NCI-H2196 (cell line): ENCODE measurements around the gene APLNR.

ENCODE experiments used
- DNase-seq: peaks from one replicate; lab custom pipeline; 2025; ENCODE audit not compliant: unreplicated experiment; lab: John Stamatoyannopoulos, UW

APLNR gene

DNA sequence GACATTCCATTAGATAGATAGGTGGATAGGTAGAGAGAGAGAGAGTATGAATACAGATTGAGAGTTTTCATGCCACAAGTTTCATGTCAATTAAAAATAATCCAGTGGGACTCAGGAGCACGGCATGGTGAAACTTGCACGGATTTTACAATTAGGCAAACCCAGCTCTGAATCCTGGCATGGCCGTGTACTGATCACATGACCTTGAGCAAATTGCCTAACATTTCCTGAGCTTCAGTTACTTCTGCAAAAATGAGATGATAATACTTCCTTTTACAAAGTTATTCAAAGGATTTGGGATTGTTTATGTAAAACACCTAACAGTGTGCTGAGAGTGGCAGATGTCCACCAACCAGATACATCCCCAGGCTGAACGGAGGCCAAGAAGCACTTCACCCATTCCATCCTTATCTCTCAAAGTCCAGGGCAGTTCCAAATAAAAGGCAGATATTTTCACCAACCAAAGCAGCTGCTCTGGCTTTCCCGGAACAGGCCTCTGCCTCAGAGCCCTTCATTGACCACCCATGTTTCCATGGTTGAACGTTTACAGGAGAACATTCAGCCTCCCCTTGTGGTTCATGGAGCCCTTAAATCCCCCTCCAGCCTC lies 17.9 kb downstream of the APLNR start:
- no peak for DNase-seq

DNA sequence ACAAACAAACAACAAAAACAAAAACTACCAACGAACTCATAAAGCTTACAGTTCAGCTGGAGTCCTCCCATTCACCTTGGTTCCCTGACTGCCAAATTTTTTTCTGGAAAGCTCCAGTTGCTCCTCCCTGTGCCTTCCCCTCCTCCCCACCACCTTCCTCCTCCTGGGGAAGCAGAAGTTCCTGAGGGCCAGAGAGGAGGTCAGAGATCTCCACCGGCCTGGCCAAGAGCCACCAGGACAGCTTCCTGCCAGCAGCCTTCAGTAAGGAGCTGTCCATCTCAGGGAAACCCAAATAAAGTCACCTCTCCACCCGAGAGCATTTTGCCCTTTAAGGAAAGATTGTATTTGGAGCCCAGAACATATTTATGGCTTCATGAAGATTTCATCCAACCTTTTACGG lies 20.0 kb downstream of the APLNR start:
- no peak for DNase-seq

DNA sequence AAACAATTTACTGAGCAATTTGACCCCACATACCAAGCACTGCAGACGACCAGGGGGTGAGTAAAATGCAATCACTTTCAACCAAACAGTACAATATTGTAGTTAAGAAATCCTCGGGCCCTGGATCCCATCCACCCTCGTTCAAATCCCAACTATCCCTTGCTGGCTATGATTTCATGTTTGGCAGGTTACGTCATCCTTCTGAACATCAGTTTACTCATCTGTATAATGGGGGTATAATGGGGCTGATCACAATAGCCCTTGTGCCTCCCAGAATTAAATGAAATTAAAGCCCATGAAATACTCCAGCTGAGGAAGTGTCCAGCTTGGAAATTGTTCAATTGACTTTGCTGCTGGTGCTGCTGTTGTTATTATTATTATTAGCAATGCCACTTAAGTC lies 20.6 kb downstream of the APLNR start:
- no peak for DNase-seq

DNA sequence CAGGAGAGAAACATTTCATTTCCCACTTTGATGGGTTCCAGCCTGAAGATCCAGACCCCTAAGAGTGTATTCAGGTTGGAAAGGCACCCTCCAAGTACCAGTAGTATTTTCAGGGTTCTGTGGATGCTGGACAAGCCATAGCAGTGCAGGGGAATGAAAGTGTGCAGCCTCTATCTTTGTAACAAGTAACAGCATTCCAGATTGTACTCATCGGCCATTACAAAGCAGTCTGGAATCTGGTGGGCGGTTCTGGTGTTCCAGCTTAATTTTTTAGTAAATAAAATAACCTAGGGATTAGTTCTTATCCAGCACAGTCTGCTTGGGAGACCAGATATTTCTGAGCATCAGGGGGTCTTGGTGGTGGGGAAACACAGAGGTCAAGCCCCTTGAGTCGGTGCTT lies 22.6 kb downstream of the APLNR start:
- DNase-seq = no peak

DNA sequence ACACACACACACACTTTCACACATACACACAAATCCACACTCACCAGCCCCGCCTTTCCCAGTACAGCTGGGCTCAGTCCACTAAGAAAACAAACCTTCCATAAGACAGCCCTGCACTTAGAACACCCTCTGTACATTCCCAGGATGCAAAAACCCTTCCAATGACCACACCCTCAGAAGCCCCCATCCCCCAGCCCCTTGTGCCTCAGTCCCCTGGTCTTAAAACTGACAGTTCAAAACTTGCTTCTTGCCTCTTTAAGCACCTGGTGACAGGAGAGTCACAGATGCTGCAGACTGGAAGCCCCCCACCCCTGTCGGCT lies 23.0 kb downstream of the APLNR start:
- DNase-seq = no peak

DNA sequence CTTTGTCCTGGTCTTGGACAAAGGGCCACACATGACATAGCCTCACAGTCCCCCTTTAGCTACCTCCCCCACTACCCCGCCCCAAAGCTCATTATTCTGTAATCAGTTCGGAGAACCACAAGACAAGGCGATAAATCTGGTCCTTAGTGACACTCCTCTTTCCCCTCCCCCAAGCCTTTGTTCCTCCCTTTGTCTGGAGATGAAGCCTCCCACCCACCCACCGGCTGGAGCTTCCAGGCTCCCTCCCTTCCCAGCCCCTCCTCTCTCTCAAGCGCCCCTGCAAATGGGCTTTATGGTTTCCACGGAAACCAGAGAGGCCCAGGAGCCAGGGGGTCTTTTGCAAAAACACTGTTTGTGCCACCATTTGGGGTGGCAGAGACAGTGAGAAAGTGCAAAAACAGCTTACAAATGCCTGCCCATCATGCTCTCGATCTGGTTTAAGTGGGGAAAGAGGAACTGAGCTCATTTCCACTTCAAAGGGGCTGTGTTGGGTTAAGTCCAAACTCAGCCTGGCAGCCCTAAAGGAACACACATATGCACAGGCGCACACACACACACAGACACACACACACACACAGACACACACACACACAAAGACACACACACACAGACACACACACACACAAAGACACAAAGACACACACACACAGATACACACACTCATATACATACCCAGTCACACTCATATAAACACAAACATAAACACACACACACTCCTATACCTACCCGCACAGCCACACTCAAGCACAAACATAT lies 23.5 kb downstream of the APLNR start:
- DNase-seq = no peak

DNA sequence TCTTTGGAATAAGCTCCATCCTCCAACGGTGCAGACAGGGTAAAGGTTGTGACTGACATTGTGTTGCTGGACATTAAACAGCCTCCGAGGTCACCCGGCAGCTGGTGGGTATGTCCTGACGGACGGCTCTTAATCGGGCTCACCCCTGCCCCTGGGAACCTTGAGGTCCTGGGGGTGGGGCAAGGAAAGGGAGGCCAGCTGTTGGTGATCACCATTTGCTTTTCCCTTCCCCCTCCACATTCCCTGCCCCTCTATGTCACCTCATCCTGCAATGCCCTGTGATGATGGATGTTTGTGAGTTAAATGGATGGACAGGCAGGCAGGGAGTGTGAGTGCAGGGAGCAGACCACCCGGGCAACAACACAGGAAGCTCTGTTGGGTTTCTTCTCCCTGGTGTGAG lies 26.3 kb downstream of the APLNR start:
- DNase-seq = no peak

DNA sequence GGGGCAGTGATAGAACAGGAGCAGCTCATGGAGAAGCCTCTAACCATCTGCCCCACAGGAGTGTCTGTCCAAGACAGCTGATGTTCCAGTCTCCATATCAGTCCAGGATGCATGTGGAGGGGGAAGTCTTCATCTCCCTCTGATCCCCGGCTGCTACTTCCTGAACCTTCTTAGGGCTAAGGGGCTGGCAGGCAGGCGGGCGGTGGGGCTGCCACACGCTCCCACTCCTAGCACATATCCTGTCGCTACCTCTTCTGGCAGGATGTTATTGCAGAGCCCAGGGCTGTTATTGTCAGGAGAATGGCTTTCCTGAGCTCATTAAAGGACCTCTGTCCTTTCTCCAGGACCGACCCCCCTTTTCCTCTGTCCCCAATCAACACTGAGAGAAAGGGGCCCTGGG lies 29.9 kb downstream of the APLNR start:
- DNase-seq = no peak

DNA sequence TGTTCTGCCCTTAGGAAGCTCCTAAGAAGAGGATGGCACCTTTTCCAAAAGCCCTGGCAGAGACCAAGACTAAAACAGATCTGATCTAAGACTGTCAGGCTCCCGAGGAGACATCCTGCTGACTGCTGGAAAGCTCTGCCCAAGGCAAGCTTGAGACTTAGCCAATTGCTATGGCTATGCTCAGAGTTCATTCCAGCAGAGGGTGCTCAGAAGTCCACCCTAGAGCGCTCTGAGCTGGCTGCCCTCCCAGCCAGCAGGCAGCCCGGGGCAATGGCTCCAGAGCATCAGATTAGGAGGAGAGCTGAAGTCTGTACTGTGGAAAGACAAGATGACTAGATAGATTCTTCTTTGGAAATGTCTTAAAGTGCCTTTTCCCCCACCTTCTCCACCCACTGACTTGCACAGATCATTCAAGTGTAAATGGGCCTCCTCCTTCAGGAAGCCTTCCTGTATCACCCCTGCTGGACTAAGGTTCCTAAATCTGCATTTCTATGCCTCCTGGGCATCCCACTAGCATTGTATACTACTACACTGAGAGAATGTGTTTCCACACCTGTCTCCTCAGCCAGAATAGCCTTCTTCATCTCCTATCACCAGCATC lies 31.9 kb downstream of the APLNR start:
- no peak for DNase-seq

DNA sequence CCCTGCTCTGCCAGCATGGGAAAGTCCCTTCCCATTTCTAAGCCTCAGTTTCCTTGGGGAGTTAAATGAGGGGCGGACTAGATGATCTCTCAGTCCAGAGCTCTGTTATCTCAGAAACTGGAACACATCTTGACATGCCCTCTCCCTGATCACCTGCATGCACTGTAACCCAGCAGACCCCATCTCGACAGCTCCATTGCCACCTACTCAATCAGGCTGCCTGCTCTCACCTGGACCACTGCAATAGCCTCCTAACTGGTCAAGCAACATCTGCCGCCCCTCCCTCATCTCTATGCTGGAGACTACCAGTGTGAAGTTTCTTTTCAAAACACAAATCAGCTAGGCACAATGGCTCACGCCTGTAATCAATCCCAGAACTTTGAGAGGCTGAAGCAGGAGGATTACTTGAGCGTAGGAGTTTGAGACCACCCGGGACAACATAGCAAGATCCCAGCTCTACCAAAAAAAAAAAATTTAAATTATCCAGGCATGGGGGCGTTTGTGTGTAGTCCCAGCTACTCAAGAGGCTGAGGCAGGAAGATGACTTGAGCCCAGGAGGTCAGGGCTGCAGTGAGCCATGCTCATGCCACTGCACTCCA lies 33.1 kb downstream of the APLNR start:
- DNase-seq = no peak

DNA sequence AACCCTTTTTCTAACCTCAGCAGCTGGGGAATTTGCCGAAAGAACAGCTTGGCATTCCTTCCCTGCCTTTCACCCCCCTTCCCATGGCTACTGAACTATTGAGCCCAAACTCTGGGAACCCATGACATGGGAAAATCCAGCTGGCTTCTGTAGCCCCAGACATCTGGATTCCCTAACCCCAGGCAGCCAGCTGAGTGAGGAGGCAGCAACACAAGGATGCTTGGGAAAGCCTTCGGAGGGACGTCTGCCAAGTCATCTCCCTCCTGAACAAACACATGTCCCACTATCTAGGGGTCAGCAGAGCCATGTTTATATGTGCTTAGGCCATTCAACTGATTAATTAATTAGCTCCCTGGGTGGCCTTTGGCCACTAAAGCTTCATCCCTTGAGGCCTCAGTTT lies 33.7 kb downstream of the APLNR start:
- DNase-seq = no peak

DNA sequence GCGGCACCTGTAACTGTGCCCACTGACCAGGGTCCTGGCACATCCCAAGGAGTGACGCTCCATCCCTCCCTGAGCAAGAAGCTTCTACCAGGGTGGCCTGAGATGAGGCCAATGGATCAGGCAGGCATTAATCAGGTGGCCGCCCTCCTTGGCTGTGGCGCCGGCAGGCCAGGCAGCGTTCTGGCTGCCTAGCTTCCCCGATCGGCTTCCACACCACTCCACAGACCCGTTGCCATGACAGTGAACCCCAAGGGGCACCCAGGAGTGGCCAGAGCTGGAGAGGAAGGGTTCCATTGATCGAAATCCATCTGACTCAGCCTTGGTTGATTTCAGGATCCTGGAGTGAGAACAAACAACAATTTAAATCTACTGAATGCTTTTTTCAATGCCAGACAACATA lies 34.8 kb downstream of the APLNR start:
- no peak for DNase-seq

DNA sequence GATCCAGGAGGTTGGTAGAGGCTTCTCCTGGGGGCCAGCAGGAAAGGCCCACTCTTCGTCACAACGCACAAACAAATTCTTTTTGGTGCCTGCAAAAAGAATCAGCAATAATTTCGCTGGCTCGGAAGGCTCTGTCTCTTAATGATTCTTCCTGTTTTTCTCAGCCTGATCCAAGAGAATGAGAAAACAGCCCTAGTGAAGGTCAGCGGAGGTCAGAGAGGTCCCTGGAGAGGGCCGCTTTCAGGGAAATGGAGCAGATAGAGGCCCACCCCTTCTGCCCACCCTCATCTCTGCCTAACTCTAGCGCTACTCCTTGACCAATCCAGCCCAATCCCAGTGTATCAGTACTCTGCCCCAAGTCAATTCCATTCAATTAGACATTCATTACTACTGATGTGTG lies 36.1 kb downstream of the APLNR start:
- no peak for DNase-seq

DNA sequence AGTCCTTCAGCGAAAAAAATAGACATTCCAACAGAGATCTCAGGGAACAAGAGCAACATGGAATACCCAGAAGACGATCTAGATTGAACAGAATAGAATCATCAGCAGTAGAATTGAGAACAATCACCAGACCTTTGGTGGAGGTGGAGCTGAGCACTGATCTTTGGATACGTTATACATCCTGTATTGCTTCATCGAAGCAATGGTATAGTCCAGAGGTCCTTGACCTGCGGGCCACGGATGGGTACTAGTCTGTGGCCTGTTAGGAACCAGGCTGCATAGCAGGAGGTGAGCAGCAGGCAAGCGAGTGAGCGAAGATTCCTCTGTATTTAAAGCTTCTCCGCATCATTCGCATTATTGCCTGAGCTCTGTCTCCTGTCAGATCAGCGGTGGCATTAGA lies 37.7 kb downstream of the APLNR start:
- DNase-seq = no peak

DNA sequence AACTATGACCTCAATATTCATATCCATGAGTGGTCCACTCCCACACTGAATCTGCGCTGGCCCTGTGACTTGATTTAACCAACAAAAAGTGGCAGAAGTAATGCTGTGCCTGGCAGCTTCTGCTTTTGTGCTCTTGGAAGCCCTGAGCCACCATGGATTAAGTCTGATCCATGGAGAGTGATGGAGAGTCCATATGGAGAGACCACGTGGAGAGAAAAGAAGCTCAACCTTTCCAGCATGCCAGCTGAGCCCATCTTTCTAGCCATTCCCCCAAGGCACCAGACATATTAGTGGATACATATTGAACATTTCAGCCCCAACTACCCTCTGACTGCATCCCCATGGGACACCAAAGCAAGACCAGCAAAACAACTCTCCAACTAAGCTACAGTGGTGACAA lies 39.3 kb downstream of the APLNR start:
- no peak for DNase-seq

DNA sequence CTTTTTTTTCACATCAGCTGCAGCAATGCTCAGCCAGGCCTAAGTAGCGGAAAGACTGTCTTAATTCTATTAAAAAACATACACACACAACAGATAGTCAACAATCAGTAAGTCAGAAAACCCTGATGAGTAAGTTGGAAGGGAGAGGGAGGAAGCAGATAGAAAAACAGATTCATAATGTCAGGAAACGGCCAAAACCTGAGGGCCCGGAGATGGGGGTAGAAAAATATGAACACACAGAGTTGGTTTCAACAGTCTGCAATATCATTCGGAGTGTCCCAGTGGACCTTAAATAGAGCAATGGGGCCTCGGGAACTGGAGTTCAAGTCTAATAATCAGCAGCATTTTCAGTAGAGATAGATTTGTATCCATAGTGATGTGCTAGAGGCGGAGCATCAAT lies 40.5 kb downstream of the APLNR start:
- DNase-seq = no peak

DNA sequence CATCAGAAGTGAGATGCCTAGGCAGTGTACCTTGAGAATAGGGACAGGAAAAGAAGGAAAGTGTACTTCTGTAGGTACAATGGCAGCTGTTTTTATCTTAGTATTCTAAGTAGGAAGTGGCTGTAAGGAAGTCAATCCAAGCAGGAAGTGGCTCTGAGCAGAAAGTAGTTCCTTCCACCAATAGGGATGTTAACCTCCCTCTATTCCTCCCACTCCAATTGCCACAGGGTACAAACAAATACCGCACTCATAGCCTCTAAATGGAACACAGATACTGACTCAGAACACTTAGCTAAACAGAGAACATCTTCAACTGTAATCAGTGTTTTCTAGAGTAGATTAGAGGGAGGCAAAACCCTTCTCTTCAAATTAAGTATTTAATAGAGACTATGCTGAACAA lies 44.7 kb downstream of the APLNR start:
- no peak for DNase-seq

DNA sequence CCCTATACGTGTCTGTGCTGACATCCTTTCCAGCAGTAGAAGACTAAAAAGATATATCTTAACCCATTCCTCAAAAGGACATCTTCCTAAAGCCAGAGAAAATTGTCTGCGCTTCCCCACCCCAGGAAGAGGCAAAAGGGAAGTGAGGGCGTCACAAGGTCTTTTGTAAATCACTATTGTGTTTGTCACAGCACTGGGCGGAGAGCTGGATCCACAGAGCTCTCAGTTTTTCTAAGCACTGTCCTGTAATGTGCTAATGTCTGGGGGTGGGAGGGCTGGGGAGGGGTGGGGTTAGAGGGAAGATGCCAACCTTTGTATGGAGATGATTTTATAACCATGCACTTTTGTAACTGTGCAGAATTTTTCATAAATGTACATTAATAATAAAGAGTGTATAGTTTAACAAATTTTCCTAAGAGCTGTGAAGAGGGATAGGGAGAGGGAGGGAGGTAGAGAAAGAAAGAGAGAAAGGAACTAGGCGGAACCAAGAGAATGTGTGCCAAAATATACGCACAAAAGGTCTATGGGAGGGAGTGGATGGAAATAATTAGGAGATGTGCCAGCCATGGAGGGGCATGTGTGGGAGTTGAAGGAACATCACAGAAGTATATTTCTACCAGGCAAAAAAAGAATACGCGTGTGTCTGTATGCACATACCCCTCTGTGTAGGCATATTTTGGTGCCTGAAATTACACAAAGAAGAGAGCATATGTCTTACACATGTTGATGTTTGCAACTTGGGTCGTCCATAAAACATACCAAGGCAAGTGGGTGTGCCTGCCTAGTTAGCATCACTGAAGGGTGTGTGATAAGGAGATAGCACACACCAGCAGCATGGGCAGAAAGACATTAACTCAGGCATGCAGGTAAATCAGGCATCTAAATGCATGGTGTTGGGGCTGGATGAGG lies 45.5 kb downstream of the APLNR start:
- DNase-seq = no peak

DNA sequence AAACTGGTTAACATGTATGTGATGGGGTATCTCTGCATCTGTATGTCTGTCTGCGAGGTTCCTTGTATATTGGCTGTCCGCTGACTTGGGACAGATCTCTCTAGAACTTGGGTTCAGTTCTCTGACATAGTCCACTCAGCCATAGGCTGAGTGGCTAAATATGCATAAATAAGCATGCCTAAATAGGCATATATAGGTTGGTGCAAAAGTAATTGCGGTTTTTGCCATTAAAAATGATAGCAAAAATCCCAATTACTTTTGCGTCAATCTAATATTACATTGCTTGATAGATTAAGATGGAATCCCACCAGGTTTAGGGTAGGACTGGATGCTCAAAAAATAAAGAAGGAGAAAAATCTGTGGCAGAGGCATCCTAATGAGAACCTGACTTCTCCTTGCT lies 46.5 kb downstream of the APLNR start:
- no peak for DNase-seq
